Upper lobe of left lung (tissue), 6 donors: ENCODE results near the gene NCBP1. TPM values are rescaled to one million over a fixed set of nuclear protein-coding genes. Genes with fewer than 3 reads are reported as not detected.
A peak's percentile ranks its signal among the peaks of the same experiment; 100 is the strongest.

ENCODE experiments used
- ATAC-seq, 2 donors: fragments of 200-7000 bp; cut with Tn5 transposase; one replicate each; pipeline ENCODE4 v1.9.1; 2022; ENCODE audit warnings: mild to moderate bottlenecking in 2 of 2, moderate library complexity in 2 of 2; ENCODE audit not compliant: low FRiP score in 2 of 2
- DNase-seq, 2 donors: peaks; one replicate each; pipeline ENCODE4 v3.0.0-alpha.2; 2019 to 2020
- H3K27ac ChIP-seq, 4 donors: fragments of 200-600 bp; sonication (generic); one replicate each; pipeline ENCODE4 v1.5.1; 2016 to 2019
- H3K27me3 ChIP-seq, 4 donors: fragments of 200-600 bp; sonication (generic); one replicate each; pipeline ENCODE4 v1.5.1; 2017 to 2019
- H3K36me3 ChIP-seq, 4 donors: fragments of 200-600 bp; sonication (generic); one replicate each; pipeline ENCODE4 v1.5.1; 2016 to 2019
- H3K4me1 ChIP-seq, 4 donors: fragments of 200-600 bp; sonication (generic); one replicate each; pipeline ENCODE4 v1.5.1; 2018 to 2019
- H3K4me3 ChIP-seq, 4 donors: fragments of 200-600 bp; sonication (generic); one replicate each; pipeline ENCODE4 v1.5.1; 2017 to 2019; ENCODE audit warnings: mild to moderate bottlenecking in 2 of 4, moderate library complexity in 1 of 4
- H3K9me3 ChIP-seq, 4 donors: fragments of 200-600 bp; sonication (generic); one replicate each; pipeline ENCODE4 v1.5.1; 2018 to 2019
- EP300 ChIP-seq, 4 donors: sonication (generic); formaldehyde crosslinking; IDR thresholded peaks; one replicate each; pipeline ENCODE4 v1.5.1; 2017; ENCODE audit warnings: antibody characterized with exemption in 4 of 4, control low read depth in 2 of 4
- POLR2A ChIP-seq, 4 donors: fragments of 450-650 bp; IDR thresholded peaks; one replicate each; pipeline ENCODE4 v1.5.1; 2016 to 2017; ENCODE audit warnings: antibody characterized with exemption in 4 of 4, mild to moderate bottlenecking in 2 of 4
- POLR2AphosphoS5 ChIP-seq, 2 donors: sonication (generic); formaldehyde crosslinking; IDR thresholded peaks; one replicate each; pipeline ENCODE4 v1.5.1; 2017; ENCODE audit warnings: antibody characterized with exemption in 2 of 2
- whole genome bisulfite sequencing, 2 donors: methylation state at CpG; one replicate each; pipeline ENCODE4 v1.1.5; 2017 to 2018; 5-methylcytosine and 5-hydroxymethylcytosine counted together
- total RNA-seq, 6 donors: library from RNA; depleted of rRNA in 4 of 6; stranded (reverse); fragments of >200 nt in 4 of 6; gene quantifications; one replicate each; pipeline versions ENCODE4 v1.1.0 to v1.2.1, GENCODE V29; 2016 to 2021
- TF ChIP-seq, protein P1 (sequence below), 6 experiments: fragments of 450-650 bp in 4 of 6; fragments of 200-600 bp in 2 of 6; sonication (generic) in 2 of 6; IDR thresholded peaks; one replicate each; pipeline ENCODE4 v1.5.1; 2016 to 2019; ENCODE audit warnings: antibody characterized with exemption in 6 of 6
- donor health status: DM: no; HTN: no; CAD: no; lungs with moderate emphysema.
- donor health status: DM: no; HTN: yes; CAD: no; lungs with severe emphysema.

The NCBP1 gene
- total RNA-seq, 6 donors from 2014 or later, result 16.3 to 51.3 (median 22.1) TPM

DNA sequence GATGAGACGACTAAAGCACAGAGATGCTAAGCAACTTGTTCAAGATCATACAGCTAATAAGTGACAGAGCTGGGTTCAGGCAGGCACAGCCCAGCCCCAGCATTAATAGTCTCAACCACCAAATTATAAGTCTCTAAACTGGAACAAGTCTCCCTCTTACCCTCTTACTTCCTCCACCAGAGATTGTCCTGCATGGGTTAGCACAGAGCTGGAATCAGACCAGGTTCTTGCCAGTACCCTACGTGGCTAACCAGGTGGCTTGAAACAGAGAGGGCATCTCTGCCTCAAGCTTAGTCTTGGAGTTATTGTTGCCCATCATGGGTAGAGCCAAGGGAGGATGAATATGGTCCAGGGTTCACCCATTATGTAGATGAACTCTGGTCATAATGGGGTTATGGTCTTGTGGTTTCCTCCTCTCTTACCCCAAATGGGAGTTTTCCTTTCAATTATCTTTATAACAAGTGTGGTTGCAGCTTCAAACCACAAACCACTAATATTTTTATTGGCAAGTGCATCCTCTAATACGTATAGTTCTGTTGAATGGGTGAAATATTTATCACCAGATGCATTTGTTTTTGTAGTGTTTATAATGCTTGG is 71.8 kb downstream of the NCBP1 start:
- ATAC-seq, result no peak

DNA sequence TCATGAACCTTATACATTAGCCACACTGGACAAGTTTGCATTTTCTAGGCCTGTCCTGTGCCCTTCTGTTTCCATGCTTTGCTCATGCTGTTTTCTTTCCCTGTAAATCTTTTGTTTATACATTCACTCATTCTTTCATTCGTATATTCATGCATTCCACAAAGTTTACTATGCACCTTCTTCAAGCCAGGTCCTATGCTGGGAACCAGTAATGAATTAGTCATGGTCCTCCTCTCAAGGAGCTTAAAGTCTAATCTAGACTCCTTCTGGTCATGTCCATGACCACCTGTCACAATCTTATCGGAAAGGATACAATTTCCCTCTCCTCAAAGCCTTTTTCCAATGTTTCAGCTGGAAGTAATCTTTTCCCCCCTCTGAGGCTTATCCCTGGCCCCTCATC is 72.6 kb downstream of the NCBP1 start:
- no peak for TF ChIP-seq EP300 (IDR thresholded peaks at IDR 0.05)
- TF ChIP-seq POLR2A (IDR thresholded peaks at IDR 0.05), result no peak
- TF ChIP-seq POLR2AphosphoS5 (IDR thresholded peaks at IDR 0.05), result no peak
- TF ChIP-seq, protein P1, sequence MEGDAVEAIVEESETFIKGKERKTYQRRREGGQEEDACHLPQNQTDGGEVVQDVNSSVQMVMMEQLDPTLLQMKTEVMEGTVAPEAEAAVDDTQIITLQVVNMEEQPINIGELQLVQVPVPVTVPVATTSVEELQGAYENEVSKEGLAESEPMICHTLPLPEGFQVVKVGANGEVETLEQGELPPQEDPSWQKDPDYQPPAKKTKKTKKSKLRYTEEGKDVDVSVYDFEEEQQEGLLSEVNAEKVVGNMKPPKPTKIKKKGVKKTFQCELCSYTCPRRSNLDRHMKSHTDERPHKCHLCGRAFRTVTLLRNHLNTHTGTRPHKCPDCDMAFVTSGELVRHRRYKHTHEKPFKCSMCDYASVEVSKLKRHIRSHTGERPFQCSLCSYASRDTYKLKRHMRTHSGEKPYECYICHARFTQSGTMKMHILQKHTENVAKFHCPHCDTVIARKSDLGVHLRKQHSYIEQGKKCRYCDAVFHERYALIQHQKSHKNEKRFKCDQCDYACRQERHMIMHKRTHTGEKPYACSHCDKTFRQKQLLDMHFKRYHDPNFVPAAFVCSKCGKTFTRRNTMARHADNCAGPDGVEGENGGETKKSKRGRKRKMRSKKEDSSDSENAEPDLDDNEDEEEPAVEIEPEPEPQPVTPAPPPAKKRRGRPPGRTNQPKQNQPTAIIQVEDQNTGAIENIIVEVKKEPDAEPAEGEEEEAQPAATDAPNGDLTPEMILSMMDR (IDR thresholded peaks at IDR 0.05), result no peak
- no peak overlapping the region for H3K27ac ChIP-seq
- 77 to 85% methylated on average over 2 of the region's 2 CpGs for WGBS, 2 donors
- H3K27me3 ChIP-seq, result no peaks in the 10 kb centered on the region
- H3K4me3 ChIP-seq, result no peak overlapping the region
- ATAC-seq (no peak), DNase-seq (no peak)
- peaks cover 0 to 4% (median 1%) of the 10 kb centered on the region in 4 donors for H3K4me1 ChIP-seq
- H3K36me3 ChIP-seq, result no peaks in the 10 kb centered on the region
- H3K9me3 ChIP-seq, result no peaks in the 10 kb centered on the region

More for the DNA sequence above, 71.8 kb downstream of the NCBP1 start:
- Histone ChIP-seq H3K27ac (no peak overlapping the region), H3K4me3 (no peak overlapping the region), H3K27me3 (no peaks in the 10 kb centered on the region), H3K36me3 (no peaks in the 10 kb centered on the region), H3K4me1 (no peaks in the 10 kb centered on the region), H3K9me3 (no peaks in the 10 kb centered on the region)
- DNase-seq, result no peak
- WGBS, 2 donors, result 36 to 45% methylated on average over 3 of the region's 3 CpGs
- TF ChIP-seq POLR2A (IDR thresholded peaks at IDR 0.05), result no peak
- TF ChIP-seq, protein P1 (IDR thresholded peaks at IDR 0.05), result no peak
- TF ChIP-seq POLR2AphosphoS5 (IDR thresholded peaks at IDR 0.05), result no peak
- TF ChIP-seq EP300 (IDR thresholded peaks at IDR 0.05), result no peak

DNA sequence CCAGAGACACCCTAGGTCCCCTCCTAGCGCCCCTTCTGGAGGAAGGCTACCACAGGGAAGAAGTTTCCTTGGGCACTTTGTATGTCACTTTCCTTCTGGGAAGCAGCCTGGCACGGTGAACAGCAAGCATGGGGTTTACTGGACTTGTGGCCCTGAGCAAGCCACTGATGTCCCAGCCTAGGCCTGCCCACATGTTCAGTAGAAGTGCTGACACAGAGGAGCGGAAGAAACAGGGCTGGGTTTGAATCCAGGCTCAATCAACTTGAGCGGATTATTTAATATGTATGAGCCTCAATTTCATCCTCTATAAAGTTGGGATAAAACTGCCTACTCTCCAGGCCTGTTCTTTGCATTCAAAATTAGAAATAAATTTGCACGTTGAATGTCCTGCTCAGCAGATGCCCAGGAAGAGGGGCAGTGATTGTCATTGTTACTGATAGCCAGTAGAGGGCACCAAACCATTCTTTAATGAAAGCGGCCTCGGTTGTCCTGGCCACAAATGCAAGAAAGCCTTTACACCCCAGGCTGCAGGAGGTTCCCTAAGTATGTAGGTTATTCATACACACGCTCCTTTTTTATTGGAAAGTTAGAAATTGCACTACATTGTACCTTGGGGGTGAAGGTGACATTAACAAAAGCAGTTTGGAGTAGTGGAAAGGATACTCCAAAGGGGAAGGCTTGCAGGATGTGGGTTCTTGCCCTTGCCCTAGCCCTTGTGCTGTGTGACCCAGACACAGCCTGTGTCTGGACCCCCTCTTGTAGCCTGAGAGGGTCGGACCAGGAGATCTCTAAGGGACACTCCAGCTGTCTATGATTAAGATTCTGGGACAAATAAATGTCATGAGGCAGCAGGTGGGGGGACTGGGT is 77.0 kb downstream of the NCBP1 start:
- H3K9me3 ChIP-seq, result no peaks in the 10 kb centered on the region
- no peaks in the 10 kb centered on the region for H3K27me3 ChIP-seq
- DNase-seq (peak in 1 of 2 donors; percentile 54), ATAC-seq (peak; percentile 83 to 93)
- 23 to 27% methylated on average over 9 of the region's 9 CpGs for WGBS, 2 donors
- peaks cover 0 to 4% (median 1%) of the 10 kb centered on the region in 4 donors for H3K4me1 ChIP-seq
- TF ChIP-seq EP300 (IDR thresholded peaks at IDR 0.05), result no peak
- TF ChIP-seq, protein P1 (IDR thresholded peaks at IDR 0.05), result peak; percentile 64 to 86 (median 80)
- no peak overlapping the region for H3K27ac ChIP-seq
- no peaks in the 10 kb centered on the region for H3K36me3 ChIP-seq
- H3K4me3 ChIP-seq, result no peak overlapping the region

DNA sequence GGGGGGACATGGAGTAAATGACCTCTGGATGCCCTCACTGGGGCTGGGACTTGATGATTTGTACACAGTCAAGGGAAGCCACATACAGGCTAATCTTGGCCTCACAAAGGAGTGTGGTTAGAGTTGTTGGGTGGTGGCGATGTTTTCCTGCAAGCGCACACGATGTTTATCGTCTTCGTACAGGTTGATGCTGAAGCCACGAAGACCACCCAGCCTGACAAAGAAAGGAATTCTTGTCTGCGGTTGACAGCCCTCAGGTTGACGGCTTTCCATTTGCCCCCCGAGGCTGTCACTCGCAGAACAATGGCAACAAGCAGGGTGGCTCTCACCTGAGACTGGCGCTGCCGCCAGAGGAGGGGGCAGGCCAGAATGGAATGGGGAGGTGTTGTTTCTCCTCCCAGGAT is 77.6 kb downstream of the NCBP1 start:
- H3K36me3 ChIP-seq, result no peaks in the 10 kb centered on the region
- WGBS, 2 donors, result 20 to 25% methylated on average over 6 to 12 of the region's 12 CpGs
- H3K9me3 ChIP-seq, result no peaks in the 10 kb centered on the region
- H3K4me3 ChIP-seq, result no peak overlapping the region
- H3K4me1 ChIP-seq, result peaks cover 0 to 4% (median 1%) of the 10 kb centered on the region in 4 donors
- ATAC-seq (no peak), DNase-seq (no peak)
- H3K27me3 ChIP-seq, result no peaks in the 10 kb centered on the region
- TF ChIP-seq POLR2AphosphoS5 (IDR thresholded peaks at IDR 0.05), result no peak
- TF ChIP-seq EP300 (IDR thresholded peaks at IDR 0.05), result no peak
- TF ChIP-seq, protein P1 (IDR thresholded peaks at IDR 0.05), result no peak
- TF ChIP-seq POLR2A (IDR thresholded peaks at IDR 0.05), result no peak
- no peak overlapping the region for H3K27ac ChIP-seq
